ENCODE measurements around the gene OLFML2B. TPM values are rescaled to one million over a fixed set of nuclear protein-coding genes. Genes with fewer than 3 reads are reported as not detected.
"Not testable (repeated sequence)": the region's sequence is repeated elsewhere in the genome, so short reads cannot be mapped to it uniquely, and the experiment has no call there.

Gene OLFML2B
- total and polyA plus RNA-seq, 12 donors = 5.5 to 24.4 (median 15.7) TPM

- Histone ChIP-seq H3K4me3 (no peak overlapping the region), H3K27ac (no peak overlapping the region), H3K9me3 (replicated peaks in 1 of 3) (no peaks in the 10 kb centered on the region), H3K27me3 (no peaks in the 10 kb centered on the region), H3K36me3 (replicated peaks in 1 of 2) (no peaks in the 10 kb centered on the region), H3K4me1 (replicated peaks in 1 of 2) (peaks cover 9 to 22% of the 10 kb centered on the region in 2 donors)
- WGBS, 4 donors = 67 to 89% (median 75%) methylated on average over 4 of the region's 4 CpGs
- DNase-seq = peak in 1 of 7 donors; percentile 25
- TF ChIP-seq POLR2A (IDR thresholded peaks at IDR 0.05) = no peak
- intact Hi-C loops (cut with DNase I) = no loop called here
These were observed 5.3 kb downstream of the OLFML2B start for GRCh38 chr1:162018418-162018817.

- H3K27me3 ChIP-seq, H3K4me3 ChIP-seq, DNase-seq: not testable (repeated sequence)
These were observed 5.9 kb downstream of the OLFML2B start for GRCh38 chr1:162017791-162018190.

DNA sequence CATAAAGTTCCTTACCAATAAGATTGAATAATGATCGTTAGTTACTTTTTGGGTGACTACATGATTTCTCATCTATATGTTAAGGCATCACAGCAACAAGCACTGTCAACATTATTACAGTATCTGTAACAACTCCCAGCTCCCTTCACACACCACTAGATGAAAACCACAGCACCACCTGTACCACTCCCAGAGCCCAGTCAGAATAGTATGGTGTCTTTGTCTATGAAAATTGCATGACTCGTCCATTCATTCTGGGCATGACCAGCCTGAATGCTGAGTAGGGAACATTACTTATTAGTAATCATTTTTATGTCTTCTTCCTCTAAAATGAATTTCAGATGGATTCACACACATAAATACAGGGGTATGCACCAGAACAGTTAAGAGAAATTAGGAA lies 7.0 kb downstream of the OLFML2B start:
- 76 to 84% (median 82%) methylated on average over 2 of the region's 2 CpGs for WGBS, 4 donors
- TF ChIP-seq, protein P1, sequence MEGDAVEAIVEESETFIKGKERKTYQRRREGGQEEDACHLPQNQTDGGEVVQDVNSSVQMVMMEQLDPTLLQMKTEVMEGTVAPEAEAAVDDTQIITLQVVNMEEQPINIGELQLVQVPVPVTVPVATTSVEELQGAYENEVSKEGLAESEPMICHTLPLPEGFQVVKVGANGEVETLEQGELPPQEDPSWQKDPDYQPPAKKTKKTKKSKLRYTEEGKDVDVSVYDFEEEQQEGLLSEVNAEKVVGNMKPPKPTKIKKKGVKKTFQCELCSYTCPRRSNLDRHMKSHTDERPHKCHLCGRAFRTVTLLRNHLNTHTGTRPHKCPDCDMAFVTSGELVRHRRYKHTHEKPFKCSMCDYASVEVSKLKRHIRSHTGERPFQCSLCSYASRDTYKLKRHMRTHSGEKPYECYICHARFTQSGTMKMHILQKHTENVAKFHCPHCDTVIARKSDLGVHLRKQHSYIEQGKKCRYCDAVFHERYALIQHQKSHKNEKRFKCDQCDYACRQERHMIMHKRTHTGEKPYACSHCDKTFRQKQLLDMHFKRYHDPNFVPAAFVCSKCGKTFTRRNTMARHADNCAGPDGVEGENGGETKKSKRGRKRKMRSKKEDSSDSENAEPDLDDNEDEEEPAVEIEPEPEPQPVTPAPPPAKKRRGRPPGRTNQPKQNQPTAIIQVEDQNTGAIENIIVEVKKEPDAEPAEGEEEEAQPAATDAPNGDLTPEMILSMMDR (IDR thresholded peaks at IDR 0.05) = no peak
- TF ChIP-seq POLR2A (IDR thresholded peaks at IDR 0.05) = no peak
- Histone ChIP-seq H3K4me3 (no peak overlapping the region), H3K27ac (no peak overlapping the region), H3K27me3 (no peaks in the 10 kb centered on the region), H3K9me3 (replicated peaks in 1 of 3) (no peaks in the 10 kb centered on the region), H3K36me3 (replicated peaks in 1 of 2) (no peaks in the 10 kb centered on the region), H3K4me1 (replicated peaks in 1 of 2) (peaks cover 9 to 22% of the 10 kb centered on the region in 2 donors)
- no peak for DNase-seq
- intact Hi-C loops (cut with DNase I) = no loop called here

More at GRCh38 chr1:162017791-162018190, 5.9 kb downstream of the OLFML2B start:
- H3K4me1 ChIP-seq (replicated peaks in 1 of 2) = peaks cover 9 to 22% of the 10 kb centered on the region in 2 donors
- intact Hi-C loops (cut with DNase I); H3K36me3 ChIP-seq (replicated peaks in 1 of 2); H3K27ac ChIP-seq; H3K9me3 ChIP-seq (replicated peaks in 1 of 3): not testable (repeated sequence)

DNA sequence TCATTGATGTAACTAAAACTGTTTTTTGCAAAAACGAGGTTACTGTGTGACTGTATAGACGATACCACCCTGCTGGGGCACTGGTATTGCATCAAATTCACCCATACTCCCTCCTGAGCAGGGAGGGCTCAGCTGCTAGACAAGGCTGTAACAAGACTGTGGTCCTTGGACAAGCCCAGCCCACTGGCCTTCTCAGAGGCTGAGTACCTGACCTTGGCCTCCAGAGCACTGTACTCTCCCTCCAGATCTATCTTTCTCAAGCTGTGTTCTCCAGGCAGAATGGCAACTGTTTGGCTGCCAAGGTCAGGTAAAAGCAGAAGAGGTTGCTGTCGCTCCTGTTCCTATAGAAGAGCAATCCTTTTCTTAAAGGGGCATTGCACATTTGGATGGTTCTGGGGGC lies 8.5 kb downstream of the OLFML2B start:
- 39 to 49% (median 43%) methylated on average over 3 of the region's 3 CpGs for WGBS, 4 donors
- peak in 4 of 7 donors; percentile 32 to 54 (median 44) for DNase-seq
- Histone ChIP-seq H3K4me1 (replicated peaks in 1 of 2) (peaks cover 9 to 22% of the 10 kb centered on the region in 2 donors), H3K27me3 (no peaks in the 10 kb centered on the region), H3K36me3 (replicated peaks in 1 of 2) (no peaks in the 10 kb centered on the region), H3K9me3 (replicated peaks in 1 of 3) (no peaks in the 10 kb centered on the region), H3K27ac (no peak overlapping the region), H3K4me3 (no peak overlapping the region)
- TF ChIP-seq, protein P1 (IDR thresholded peaks at IDR 0.05) = no peak
- TF ChIP-seq POLR2A (IDR thresholded peaks at IDR 0.05) = no peak
- intact Hi-C loops (cut with DNase I) = no loop called here

GRCh38 chr1:162014202-162014601 lies 9.5 kb downstream of the OLFML2B start:
- Histone ChIP-seq H3K9me3 (replicated peaks in 1 of 3) (no peaks in the 10 kb centered on the region), H3K4me3 (no peak overlapping the region), H3K27me3 (no peaks in the 10 kb centered on the region), H3K27ac (no peak overlapping the region), H3K4me1 (replicated peaks in 1 of 2) (peaks cover 9 to 19% of the 10 kb centered on the region in 2 donors), H3K36me3 (replicated peaks in 1 of 2) (no peaks in the 10 kb centered on the region)
- no peak for DNase-seq
- intact Hi-C loops (cut with DNase I) = no loop called here
- 62 to 81% (median 71%) methylated on average over 2 of the region's 2 CpGs for WGBS, 4 donors
- no peak for TF ChIP-seq POLR2A (IDR thresholded peaks at IDR 0.05)
- TF ChIP-seq, protein P1 (IDR thresholded peaks at IDR 0.05) = no peak
